Liver (tissue), 9 donors: Measurements from ENCODE around the gene PLA2G6. TPM values are rescaled to one million over a fixed set of nuclear protein-coding genes. Genes with fewer than 3 reads are reported as not detected.

Experiments used
- DNase-seq: peaks from one replicate; pipeline ENCODE4 v3.0.0-alpha.2; 2017; ENCODE audit warnings: low spot score
- H3K27ac ChIP-seq, 2 donors: one replicate each; pipeline ENCODE4 v1.7.0; 2013; ENCODE audit warnings: inconsistent platforms in 2 of 2, low read length in 2 of 2, control low read depth in 1 of 2, low read depth in 1 of 2, mild to moderate bottlenecking in 1 of 2
- H3K27me3 ChIP-seq, 4 donors: one replicate each; pipeline versions ENCODE4 v1.6.1 to v1.7.0; 2013; ENCODE audit warnings: low read length in 3 of 4, inconsistent platforms in 1 of 4, mild to moderate bottlenecking in 1 of 4, moderate library complexity in 1 of 4; ENCODE audit not compliant: control insufficient read depth in 4 of 4, insufficient read depth in 4 of 4
- H3K36me3 ChIP-seq, 4 donors: one replicate each; pipeline versions ENCODE4 v1.6.1 to v1.7.0; 2013; ENCODE audit warnings: low read length in 3 of 4, mild to moderate bottlenecking in 3 of 4, low read depth in 1 of 4, moderate library complexity in 1 of 4; ENCODE audit not compliant: control insufficient read depth in 4 of 4, insufficient read depth in 3 of 4
- H3K4me1 ChIP-seq, 4 donors: one replicate each; pipeline versions ENCODE4 v1.6.1 to v1.7.0; 2013; ENCODE audit warnings: low read length in 3 of 4, mild to moderate bottlenecking in 3 of 4, moderate library complexity in 1 of 4; ENCODE audit not compliant: control insufficient read depth in 4 of 4, insufficient read depth in 4 of 4
- H3K4me3 ChIP-seq, 3 donors: one replicate each; pipeline versions ENCODE4 v1.6.1 to v1.7.0; 2013; ENCODE audit warnings: low read length in 3 of 3, control low read depth in 1 of 3, low read depth in 1 of 3, mild to moderate bottlenecking in 1 of 3
- H3K9ac ChIP-seq, 2 donors: one replicate each; pipeline ENCODE4 v1.7.0; 2013; ENCODE audit warnings: low read length in 2 of 2, mild to moderate bottlenecking in 2 of 2, moderate library complexity in 2 of 2, control low read depth in 1 of 2, low read depth in 1 of 2
- H3K9me3 ChIP-seq, 4 donors: one replicate each; pipeline versions ENCODE4 v1.6.1 to v1.7.0; 2013; ENCODE audit warnings: low read length in 3 of 4; ENCODE audit not compliant: control insufficient read depth in 4 of 4
- EGR1 ChIP-seq, 2 donors: IDR thresholded peaks; 2 replicates each; pipeline ENCODE4 v1.6.1; 2016 to 2018; ENCODE audit warnings: antibody characterized with exemption in 2 of 2, low read depth in 2 of 2
- FOXA1 ChIP-seq: IDR thresholded peaks from 2 replicates; pipeline ENCODE4 v1.6.1; 2016; ENCODE audit warnings: antibody characterized with exemption
- FOXA2 ChIP-seq: IDR thresholded peaks from 2 replicates; pipeline ENCODE4 v1.6.1; 2016; ENCODE audit warnings: antibody characterized with exemption
- GABPA ChIP-seq, 2 donors: IDR thresholded peaks in 1 of 2; conservative IDR thresholded peaks in 1 of 2; 2 replicates each; pipeline ENCODE4 v1.6.1; 2016; ENCODE audit warnings: antibody characterized with exemption in 2 of 2, mild to moderate bottlenecking in 1 of 2, moderate library complexity in 1 of 2
- HNF4A ChIP-seq, 2 donors: conservative IDR thresholded peaks; 2 replicates each; pipeline ENCODE4 v1.6.1; 2016; ENCODE audit warnings: antibody characterized with exemption in 2 of 2, mild to moderate bottlenecking in 2 of 2
- HNF4G ChIP-seq: IDR thresholded peaks from 2 replicates; pipeline ENCODE4 v1.6.1; 2016; ENCODE audit warnings: antibody characterized with exemption
- JUND ChIP-seq, 2 donors: IDR thresholded peaks; 2 replicates each; pipeline ENCODE4 v1.6.1; 2016; ENCODE audit warnings: antibody characterized with exemption in 2 of 2
- NR2F2 ChIP-seq: IDR thresholded peaks from 2 replicates; pipeline ENCODE4 v1.6.1; 2016; ENCODE audit warnings: antibody characterized with exemption
- RXRA ChIP-seq, 2 donors: IDR thresholded peaks; 2 replicates each; pipeline ENCODE4 v1.6.1; 2017 to 2018; ENCODE audit warnings: antibody characterized with exemption in 2 of 2, mild to moderate bottlenecking in 1 of 2
- SP1 ChIP-seq: IDR thresholded peaks from 2 replicates; pipeline ENCODE4 v1.6.1; 2018; ENCODE audit warnings: antibody characterized with exemption, mild to moderate bottlenecking
- YY1 ChIP-seq: IDR thresholded peaks from 2 replicates; pipeline ENCODE4 v1.6.1; 2016; ENCODE audit warnings: antibody characterized with exemption, mild to moderate bottlenecking
- WGBS: extraction: QIAGEN DNeasy Blood & Tissue Kit; methylation state at CpG from one replicate; pipeline ENCODE4 v1.1.7; 2013; 5-methylcytosine and 5-hydroxymethylcytosine counted together
- polyA plus RNA-seq, 2 donors: library from polyadenylated mRNA; stranded (reverse) in 1 of 2; unstranded in 1 of 2; fragments of 200-250 nt in 1 of 2; fragments of >200 nt in 1 of 2; fragmentation: Nextera tagmentation in 1 of 2; extraction: Ambion mirVana in 1 of 2; gene quantifications; one replicate each; pipeline versions ENCODE4 v1.2.1 to v1.2.3, GENCODE V29; 2013 to 2015
- total RNA-seq, 2 donors: library from RNA; depleted of rRNA; stranded (reverse); fragments of >200 nt; gene quantifications; one replicate each; pipeline ENCODE4 v1.2.3, GENCODE V29; 2014
- TF ChIP-seq, protein P1 (sequence below): IDR thresholded peaks from 2 replicates; pipeline ENCODE4 v1.6.1; 2016; ENCODE audit warnings: antibody characterized with exemption, mild to moderate bottlenecking
- TF ChIP-seq, protein P2 (sequence below): fragments of 150-350 bp; IDR thresholded peaks from 2 replicates; pipeline ENCODE4 v1.5.1; 2017; ENCODE audit warnings: improper control_type of control experiment, low read depth, low read length; ENCODE audit not compliant: missing input control
- TF ChIP-seq, protein P3 (sequence below): IDR thresholded peaks from 2 replicates; pipeline ENCODE4 v1.6.1; 2016; ENCODE audit warnings: antibody characterized with exemption
- TF ChIP-seq, protein P4 (sequence below): IDR thresholded peaks from 2 replicates; pipeline ENCODE4 v1.6.1; 2016; ENCODE audit warnings: antibody characterized with exemption
- donor health status: healthy.
- donor health status: healthy.
- donor health status: healthy.
- donor health status: healthy.
- donor health status: healthy.

PLA2G6 gene
- total and polyA plus RNA-seq, 4 donors, result 5.7 to 9.0 (median 7.2) TPM

DNA sequence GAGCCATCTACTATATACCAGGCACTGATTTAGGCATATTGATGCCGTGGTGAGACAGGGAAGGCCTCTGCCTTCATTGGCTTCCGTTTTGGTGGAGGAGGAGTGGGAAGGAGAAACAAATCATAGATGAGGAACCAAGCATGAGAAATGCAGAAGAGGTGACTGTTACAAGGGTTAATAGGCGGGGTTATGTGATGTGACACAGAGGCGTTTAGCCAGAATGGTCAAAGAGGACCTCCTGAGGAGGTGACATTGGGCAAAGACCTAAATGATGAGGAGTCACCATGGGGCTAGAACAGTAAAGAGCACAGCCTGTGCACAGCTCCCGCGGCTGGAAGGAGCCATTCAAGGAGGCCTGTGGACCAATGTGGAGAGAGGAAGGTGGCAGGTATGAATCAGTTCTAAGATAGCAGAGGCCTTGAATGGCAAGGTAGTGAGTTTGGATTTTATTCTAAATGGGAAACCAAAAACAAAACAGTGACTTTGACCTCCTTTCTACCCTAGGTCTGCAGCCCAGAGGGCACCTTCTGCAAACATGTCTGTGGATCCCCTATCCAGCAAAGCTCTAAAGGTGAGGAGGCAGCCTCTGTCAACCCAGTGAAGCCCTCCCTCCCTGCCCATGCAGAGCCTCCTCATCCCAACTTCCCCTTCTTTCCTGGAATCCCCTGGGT lies 31.8 kb upstream of the PLA2G6 start:
- H3K27me3 ChIP-seq, result no peaks in the 10 kb centered on the region
- peak overlapping the region in 1 of 2 donors; percentile 2 for H3K9ac ChIP-seq
- TF ChIP-seq HNF4G, result peak; percentile 6
- no peak for TF ChIP-seq EGR1 (IDR thresholded peaks at IDR 0.05; ENCODE audit: low read depth in 2 of 2)
- no peak for TF ChIP-seq FOXA1
- H3K36me3 ChIP-seq, result no peaks in the 10 kb centered on the region
- DNase-seq, result no peak
- peak overlapping the region; percentile 57 to 81 for H3K27ac ChIP-seq
- WGBS, result 88% methylated on average over 6 of the region's 6 CpGs
- no peaks in the 10 kb centered on the region for H3K9me3 ChIP-seq
- peaks cover 11 to 21% (median 14%) of the 10 kb centered on the region in 4 donors for H3K4me1 ChIP-seq
- no peak overlapping the region for H3K4me3 ChIP-seq

DNA sequence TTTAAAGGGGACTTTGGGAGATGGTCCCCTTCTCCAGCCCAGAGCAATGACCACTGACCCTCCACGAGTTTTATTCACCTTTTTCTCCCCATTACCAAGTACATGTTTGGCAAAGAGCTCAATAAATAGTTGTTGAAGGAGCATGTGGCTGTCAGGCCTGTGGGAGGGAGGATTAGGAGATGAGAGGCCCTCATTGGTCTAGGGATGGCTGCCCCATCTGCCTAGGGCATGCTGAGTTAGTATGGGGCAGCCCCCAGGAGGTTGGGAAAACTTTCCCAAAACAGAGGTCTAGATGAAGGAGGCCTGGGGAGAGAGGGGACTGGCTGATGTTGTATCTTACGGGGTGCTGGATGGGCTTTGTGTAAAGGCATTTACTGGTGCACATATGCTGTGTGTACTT lies 30.8 kb upstream of the PLA2G6 start:
- TF ChIP-seq RXRA (IDR thresholded peaks at IDR 0.05), result no peak
- TF ChIP-seq JUND (IDR thresholded peaks at IDR 0.05), result no peak
- TF ChIP-seq, protein P1, sequence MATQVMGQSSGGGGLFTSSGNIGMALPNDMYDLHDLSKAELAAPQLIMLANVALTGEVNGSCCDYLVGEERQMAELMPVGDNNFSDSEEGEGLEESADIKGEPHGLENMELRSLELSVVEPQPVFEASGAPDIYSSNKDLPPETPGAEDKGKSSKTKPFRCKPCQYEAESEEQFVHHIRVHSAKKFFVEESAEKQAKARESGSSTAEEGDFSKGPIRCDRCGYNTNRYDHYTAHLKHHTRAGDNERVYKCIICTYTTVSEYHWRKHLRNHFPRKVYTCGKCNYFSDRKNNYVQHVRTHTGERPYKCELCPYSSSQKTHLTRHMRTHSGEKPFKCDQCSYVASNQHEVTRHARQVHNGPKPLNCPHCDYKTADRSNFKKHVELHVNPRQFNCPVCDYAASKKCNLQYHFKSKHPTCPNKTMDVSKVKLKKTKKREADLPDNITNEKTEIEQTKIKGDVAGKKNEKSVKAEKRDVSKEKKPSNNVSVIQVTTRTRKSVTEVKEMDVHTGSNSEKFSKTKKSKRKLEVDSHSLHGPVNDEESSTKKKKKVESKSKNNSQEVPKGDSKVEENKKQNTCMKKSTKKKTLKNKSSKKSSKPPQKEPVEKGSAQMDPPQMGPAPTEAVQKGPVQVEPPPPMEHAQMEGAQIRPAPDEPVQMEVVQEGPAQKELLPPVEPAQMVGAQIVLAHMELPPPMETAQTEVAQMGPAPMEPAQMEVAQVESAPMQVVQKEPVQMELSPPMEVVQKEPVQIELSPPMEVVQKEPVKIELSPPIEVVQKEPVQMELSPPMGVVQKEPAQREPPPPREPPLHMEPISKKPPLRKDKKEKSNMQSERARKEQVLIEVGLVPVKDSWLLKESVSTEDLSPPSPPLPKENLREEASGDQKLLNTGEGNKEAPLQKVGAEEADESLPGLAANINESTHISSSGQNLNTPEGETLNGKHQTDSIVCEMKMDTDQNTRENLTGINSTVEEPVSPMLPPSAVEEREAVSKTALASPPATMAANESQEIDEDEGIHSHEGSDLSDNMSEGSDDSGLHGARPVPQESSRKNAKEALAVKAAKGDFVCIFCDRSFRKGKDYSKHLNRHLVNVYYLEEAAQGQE, result no peak
- TF ChIP-seq, protein P2, sequence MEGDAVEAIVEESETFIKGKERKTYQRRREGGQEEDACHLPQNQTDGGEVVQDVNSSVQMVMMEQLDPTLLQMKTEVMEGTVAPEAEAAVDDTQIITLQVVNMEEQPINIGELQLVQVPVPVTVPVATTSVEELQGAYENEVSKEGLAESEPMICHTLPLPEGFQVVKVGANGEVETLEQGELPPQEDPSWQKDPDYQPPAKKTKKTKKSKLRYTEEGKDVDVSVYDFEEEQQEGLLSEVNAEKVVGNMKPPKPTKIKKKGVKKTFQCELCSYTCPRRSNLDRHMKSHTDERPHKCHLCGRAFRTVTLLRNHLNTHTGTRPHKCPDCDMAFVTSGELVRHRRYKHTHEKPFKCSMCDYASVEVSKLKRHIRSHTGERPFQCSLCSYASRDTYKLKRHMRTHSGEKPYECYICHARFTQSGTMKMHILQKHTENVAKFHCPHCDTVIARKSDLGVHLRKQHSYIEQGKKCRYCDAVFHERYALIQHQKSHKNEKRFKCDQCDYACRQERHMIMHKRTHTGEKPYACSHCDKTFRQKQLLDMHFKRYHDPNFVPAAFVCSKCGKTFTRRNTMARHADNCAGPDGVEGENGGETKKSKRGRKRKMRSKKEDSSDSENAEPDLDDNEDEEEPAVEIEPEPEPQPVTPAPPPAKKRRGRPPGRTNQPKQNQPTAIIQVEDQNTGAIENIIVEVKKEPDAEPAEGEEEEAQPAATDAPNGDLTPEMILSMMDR, result no peak
- no peak for TF ChIP-seq HNF4A (conservative IDR thresholded peaks at IDR 0.05)
- TF ChIP-seq, protein P3, sequence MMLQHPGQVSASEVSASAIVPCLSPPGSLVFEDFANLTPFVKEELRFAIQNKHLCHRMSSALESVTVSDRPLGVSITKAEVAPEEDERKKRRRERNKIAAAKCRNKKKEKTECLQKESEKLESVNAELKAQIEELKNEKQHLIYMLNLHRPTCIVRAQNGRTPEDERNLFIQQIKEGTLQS, result no peak
- TF ChIP-seq GABPA (IDR thresholded peaks at IDR 0.05 in 1 of 2, conservative IDR thresholded peaks at IDR 0.05 in 1 of 2), result no peak
- no peak for TF ChIP-seq SP1
- no peak for TF ChIP-seq EGR1 (IDR thresholded peaks at IDR 0.05; ENCODE audit: low read depth in 2 of 2)
- no peak for TF ChIP-seq FOXA2
- TF ChIP-seq FOXA1, result no peak
- 67% methylated on average over 2 of the region's 2 CpGs for WGBS
- no peak overlapping the region for H3K4me3 ChIP-seq

DNA sequence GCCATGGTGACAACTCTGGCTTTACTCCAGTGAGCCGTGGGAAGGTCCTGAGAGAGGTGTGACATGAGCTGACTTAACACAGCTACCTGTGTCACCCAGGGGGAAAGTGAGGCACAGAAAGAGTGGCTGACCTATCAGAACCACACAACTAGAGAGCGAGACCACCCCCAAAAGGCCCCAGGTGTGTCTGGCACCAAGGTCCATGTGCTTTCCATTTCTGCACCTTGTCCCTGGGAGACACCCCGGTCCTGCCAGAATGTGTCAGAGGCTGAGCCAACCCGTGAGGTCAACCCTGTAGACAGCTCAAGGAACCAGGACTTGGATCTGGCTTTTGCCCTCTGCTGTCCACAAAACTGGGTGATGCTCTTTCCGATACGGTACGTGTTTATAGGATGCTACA lies 29.9 kb upstream of the PLA2G6 start:
- 96% methylated on average over 7 of the region's 7 CpGs for WGBS
- DNase-seq, result no peak
- Histone ChIP-seq H3K9ac (no peak overlapping the region), H3K9me3 (no peaks in the 10 kb centered on the region), H3K36me3 (no peaks in the 10 kb centered on the region), H3K4me3 (no peak overlapping the region), H3K27ac (no peak overlapping the region), H3K27me3 (no peaks in the 10 kb centered on the region), H3K4me1 (peaks cover 11 to 16% (median 13%) of the 10 kb centered on the region in 4 donors)
- TF ChIP-seq YY1 (no peak), FOXA1 (no peak), RXRA (IDR thresholded peaks at IDR 0.05) (no peak), JUND (IDR thresholded peaks at IDR 0.05) (no peak), NR2F2 (no peak), GABPA (IDR thresholded peaks at IDR 0.05 in 1 of 2, conservative IDR thresholded peaks at IDR 0.05 in 1 of 2) (no peak), FOXA2 (no peak)
- TF ChIP-seq, protein P4, sequence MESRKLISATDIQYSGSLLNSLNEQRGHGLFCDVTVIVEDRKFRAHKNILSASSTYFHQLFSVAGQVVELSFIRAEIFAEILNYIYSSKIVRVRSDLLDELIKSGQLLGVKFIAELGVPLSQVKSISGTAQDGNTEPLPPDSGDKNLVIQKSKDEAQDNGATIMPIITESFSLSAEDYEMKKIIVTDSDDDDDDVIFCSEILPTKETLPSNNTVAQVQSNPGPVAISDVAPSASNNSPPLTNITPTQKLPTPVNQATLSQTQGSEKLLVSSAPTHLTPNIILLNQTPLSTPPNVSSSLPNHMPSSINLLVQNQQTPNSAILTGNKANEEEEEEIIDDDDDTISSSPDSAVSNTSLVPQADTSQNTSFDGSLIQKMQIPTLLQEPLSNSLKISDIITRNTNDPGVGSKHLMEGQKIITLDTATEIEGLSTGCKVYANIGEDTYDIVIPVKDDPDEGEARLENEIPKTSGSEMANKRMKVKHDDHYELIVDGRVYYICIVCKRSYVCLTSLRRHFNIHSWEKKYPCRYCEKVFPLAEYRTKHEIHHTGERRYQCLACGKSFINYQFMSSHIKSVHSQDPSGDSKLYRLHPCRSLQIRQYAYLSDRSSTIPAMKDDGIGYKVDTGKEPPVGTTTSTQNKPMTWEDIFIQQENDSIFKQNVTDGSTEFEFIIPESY, result no peak
- TF ChIP-seq, protein P1, result no peak

More for the DNA sequence above, 30.8 kb upstream of the PLA2G6 start:
- no peaks in the 10 kb centered on the region for H3K9me3 ChIP-seq
- no peak overlapping the region for H3K9ac ChIP-seq
- H3K36me3 ChIP-seq, result no peaks in the 10 kb centered on the region
- DNase-seq, result no peak
- H3K4me1 ChIP-seq, result peaks cover 11 to 16% (median 13%) of the 10 kb centered on the region in 4 donors
- no peak overlapping the region for H3K27ac ChIP-seq
- H3K27me3 ChIP-seq, result no peaks in the 10 kb centered on the region
